GM10248 (cell line): ENCODE data around the gene TMEM132C.

ENCODE experiments used
- CTCF ChIA-PET: fragments of 300-600 bp; sonication (Branson Sonifier 250); formaldehyde crosslinking; extraction: SDS; loops from one replicate; lab custom pipeline; 2021; ENCODE audit warnings: antibody characterized with exemption; lab: Yijun Ruan, JAX
- POLR2A ChIA-PET: fragments of 350-650 bp; sonication (Branson Sonifier 250); formaldehyde crosslinking; extraction: SDS; loops from one replicate; lab custom pipeline; 2020; ENCODE audit warnings: antibody characterized with exemption; lab: Yijun Ruan, JAX
- DNase-seq: peaks from one replicate; pipeline ENCODE4 v3.0.0; 2012; ENCODE audit errors: extremely low spot score
- TF ChIP-seq, protein P1 (sequence below): IDR thresholded peaks from 2 replicates; pipeline ENCODE4 v1.5.1; 2012; ENCODE audit warnings: mild to moderate bottlenecking, low read depth; ENCODE audit errors: extremely low read depth, missing control alignments, control extremely low read depth

The TMEM132C gene

DNA sequence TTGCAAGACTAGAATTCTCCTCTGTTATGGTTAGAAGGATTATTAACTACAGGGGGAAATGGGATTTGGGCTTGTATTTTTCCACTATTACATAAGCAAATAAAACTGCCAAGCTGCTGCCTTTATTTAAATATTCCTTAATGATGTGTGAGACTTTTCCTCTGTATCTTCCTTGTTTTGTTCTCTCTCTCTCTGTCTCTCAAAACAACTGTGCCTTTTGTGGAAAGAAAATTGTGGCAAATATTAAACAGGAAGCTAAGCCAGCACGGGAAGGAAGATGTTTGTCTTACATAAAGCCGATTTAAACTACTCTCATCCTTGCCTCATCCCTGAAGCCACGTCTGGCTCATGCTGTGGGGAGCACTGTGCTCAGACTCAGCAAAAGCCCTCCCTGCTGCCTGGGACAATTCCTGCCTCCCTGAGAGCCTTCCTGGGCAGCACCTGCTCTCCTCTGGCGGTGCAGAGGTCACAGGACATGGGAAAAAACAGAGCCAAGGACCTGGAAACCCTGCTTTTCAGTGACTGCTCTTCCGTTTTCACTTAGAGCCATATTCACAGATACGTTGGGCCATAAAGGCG lies 319.6 kb downstream of the TMEM132C start:
- POLR2A ChIA-PET: no interaction called here
- CTCF ChIA-PET: no interaction called here
- TF ChIP-seq, protein P1, sequence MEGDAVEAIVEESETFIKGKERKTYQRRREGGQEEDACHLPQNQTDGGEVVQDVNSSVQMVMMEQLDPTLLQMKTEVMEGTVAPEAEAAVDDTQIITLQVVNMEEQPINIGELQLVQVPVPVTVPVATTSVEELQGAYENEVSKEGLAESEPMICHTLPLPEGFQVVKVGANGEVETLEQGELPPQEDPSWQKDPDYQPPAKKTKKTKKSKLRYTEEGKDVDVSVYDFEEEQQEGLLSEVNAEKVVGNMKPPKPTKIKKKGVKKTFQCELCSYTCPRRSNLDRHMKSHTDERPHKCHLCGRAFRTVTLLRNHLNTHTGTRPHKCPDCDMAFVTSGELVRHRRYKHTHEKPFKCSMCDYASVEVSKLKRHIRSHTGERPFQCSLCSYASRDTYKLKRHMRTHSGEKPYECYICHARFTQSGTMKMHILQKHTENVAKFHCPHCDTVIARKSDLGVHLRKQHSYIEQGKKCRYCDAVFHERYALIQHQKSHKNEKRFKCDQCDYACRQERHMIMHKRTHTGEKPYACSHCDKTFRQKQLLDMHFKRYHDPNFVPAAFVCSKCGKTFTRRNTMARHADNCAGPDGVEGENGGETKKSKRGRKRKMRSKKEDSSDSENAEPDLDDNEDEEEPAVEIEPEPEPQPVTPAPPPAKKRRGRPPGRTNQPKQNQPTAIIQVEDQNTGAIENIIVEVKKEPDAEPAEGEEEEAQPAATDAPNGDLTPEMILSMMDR: no peak
- DNase-seq: no peak

DNA sequence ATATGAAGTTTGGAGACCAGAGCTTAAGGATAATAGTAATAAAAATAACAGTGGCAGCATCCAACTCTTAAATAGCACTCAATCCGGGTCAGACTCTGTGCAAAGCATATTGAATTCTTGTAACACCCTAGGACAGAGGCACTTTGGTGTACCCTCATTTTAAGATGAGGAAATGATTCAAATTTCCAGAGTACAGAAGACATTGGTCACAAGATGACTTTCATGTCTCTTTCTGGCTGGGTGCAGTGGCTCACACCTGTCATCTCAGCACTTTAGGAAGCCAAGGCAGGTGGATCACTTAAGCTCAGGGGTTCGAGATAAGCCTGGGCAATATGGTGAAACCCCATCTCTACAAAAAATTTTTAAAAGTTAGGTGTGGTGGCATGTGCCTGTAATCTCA lies 320.9 kb downstream of the TMEM132C start:
- TF ChIP-seq, protein P1: no peak
- ChIA-PET CTCF (interaction anchor here (1.6 kb wide), 1 partner anchor 10 kb away, joined by 4 read pairs; no protein-coding TSS in a partner anchor), POLR2A (no interaction called here)
- DNase-seq: no peak

DNA sequence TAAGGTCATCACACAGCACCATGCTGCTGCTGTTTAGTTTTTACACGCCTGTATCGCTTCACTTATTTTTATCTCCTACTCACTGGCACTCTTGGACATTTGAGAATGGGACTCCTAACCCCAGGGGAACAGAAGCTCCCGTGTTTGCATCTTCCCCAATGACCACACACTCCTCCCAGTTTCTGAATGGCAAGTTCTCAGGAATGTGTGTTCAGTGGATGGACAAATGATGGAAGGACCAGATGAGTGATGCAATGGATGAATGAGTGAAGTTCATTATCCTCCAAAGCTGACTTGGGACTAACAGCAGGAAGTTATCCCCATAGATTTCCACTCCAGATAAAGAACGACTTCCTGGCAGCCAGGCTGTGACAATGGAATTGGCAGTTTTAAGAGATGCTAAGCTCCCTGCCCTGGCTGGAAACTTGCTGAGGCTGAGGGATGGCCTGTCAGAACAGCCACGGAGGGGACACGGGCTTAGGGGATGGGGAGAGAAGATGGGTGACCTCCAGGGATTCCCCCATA lies 325.3 kb downstream of the TMEM132C start:
- ChIA-PET POLR2A (no interaction called here), CTCF (interaction anchor here (1.1 kb wide), 1 partner anchor 149 kb away, joined by 4 read pairs; no protein-coding TSS in a partner anchor)
- TF ChIP-seq, protein P1: no peak
- DNase-seq: no peak

DNA sequence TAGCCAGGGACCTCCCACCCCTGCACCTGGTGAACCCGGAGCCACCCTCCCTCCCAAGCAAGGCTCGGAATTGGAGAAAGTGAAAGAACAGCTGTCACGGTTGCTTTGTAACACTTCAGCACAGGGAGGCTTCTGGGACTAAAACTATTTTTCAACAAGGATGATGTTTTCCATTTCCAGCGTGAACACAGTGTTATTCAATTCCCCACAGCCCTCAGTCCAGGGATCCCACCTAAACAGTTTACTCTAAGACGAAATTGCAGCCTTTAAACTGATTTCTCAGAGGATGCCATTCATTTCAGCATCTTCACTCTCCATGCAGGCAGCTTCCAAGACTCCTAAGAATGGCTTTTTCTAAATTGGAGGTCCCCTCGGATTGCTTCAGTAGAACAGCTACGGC lies 327.6 kb downstream of the TMEM132C start:
- ChIA-PET POLR2A (no interaction called here), CTCF (no interaction called here)
- DNase-seq: no peak
- TF ChIP-seq, protein P1: no peak

DNA sequence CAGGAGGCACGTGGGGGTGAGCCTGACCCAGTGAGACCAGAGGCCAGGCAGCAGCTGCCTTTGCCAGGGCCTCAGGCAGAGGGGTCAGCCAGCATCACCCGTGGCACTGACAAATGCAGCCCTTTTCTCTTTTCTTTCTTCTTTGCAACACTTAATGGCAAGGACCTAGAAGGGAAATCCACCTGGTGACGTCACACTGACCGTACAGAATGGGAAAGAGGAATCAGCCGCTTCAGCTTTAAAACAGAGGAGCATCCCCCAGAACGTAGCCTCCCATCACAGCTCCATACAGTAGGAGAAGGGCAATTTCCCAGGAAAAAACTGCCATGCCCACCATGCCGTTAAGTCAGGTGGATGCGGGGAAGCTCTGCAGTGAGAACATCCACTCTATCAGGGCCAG lies 328.6 kb downstream of the TMEM132C start:
- ChIA-PET CTCF (no interaction called here), POLR2A (no interaction called here)
- DNase-seq: no peak
- TF ChIP-seq, protein P1: no peak

DNA sequence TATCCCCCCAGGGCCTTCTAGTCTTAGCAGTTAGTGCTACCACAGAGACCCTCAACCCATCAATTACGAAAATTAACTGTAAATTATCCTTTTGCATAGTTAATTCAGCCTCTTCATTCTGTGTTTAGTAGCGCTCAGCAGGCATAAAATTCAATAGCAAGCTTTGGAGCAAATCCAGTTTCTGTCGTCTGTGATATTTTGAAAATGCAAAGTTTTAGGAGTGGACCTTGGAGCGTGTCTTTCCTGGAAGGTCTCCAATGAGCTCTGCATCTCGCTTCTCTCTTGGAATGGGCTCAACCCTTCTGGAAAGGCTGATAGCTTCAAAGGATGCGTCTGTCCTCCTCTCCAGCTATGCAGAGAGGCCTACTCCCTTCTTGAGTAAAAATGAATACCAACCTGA lies 333.9 kb downstream of the TMEM132C start:
- CTCF ChIA-PET: no interaction called here
- TF ChIP-seq, protein P1: no peak
- no peak for DNase-seq
- POLR2A ChIA-PET: no interaction called here
